GM21515 (cell line): ENCODE data around the gene COL24A1.

Experiments used
- ATAC-seq: cut with Tn5 transposase; IDR thresholded peaks from one replicate; pipeline ENCODE4 v1.9.1; 2021; ENCODE audit not compliant: unreplicated experiment

Gene COL24A1

DNA sequence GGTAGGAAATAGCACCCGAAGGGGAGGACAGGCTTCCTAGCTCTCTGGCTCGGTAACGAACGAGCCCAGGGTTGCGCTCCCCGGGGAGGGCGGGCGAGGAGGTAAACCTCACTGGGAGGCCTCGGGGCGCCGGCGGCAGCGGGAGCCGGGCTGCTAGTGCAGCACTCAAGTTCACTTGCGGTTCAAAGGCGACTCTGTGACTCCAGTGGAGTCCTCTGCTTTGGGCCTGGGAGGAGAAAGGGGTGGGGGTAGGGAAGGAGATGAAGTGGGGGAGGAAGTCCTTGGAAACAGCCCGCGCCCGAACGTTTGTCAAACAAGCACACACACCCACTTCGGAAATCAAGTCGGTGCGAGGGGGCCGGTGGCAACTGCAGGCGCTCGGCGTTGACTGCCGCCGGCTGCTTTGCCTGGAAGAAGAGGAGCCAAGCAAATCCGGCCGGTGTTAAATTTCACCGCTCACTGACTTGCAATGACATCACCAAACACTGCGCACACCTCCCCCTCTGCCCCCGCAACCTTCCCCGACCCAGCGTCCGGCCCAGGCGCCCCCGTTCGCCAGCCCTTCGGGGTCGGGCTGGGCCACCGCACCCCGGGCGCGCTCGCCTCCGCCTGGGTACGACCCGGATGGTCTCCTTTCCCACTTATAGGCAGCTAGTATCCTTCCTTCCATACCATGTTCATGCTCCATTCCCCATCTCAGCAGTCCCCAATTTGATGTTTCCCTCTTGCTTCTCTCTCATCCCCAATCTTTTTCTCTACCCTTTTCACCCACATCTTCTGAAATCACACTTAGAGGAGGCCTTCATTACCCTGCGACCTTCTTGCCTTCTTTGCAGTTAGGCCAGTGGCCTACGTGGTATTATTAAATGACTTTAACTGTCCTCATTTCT is at the start of gene COL24A1:
TSS of gene COL24A1 (minus strand) at position 207 of the 890 bp plus-strand sequence. CDS start 376 bp downstream, outside the sequence.
- no peak for ATAC-seq

DNA sequence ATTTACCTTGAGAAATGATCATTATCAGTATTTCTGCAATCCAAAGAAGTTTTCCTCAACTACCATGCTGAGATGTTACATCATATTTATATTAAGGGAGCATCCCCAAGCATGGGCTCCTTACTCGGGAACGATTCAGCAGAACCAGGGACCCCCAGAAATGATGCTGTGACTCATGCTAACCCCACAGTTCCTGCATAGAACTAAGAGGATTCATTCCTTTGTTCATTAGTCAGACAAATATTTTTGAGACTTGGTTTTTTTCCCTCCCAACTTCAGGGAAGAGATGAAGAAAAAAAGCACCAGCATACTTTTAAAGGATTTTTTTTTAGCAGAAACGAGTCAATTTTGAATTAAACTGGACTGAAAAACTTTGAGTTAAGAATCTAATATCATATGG is 49.2 kb upstream of the COL24A1 start:
- ATAC-seq = no peak

DNA sequence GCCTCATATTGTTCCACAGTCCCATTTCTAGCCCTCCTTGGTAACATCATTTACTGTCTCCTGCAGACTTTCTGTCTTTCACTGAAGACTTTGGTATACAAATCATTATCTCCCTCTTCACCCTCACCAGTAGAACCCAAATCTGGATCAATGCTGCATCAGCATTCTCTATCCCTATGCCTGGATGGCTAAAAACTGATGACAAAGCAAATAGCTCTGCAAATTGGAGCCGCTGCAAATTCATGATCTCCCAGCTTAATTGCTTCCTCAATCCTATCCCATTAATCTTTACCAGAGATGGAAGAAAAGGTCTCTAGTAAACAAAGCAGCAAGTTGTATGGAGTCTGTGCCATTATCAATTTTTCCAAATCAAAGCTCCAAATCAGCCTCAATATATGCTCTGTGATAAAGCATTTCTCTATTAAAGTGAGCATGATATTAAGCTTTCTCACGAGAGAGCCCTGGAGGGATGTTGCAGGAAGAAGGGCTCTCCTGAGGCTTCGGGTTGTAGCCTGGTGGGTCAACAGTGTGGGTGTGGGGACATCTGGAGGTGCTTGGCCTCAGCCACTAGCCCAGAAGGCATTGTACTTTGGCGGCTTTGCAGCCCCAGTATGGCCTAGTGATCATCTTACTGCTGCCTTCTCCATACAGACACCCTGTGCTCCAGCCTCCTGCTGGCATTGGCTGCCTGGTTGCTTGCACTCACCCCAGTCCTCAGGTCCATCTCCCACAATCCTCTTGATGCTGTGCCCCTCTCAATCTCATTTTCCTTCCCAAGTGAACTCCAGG is 46.2 kb upstream of the COL24A1 start:
- no peak for ATAC-seq

DNA sequence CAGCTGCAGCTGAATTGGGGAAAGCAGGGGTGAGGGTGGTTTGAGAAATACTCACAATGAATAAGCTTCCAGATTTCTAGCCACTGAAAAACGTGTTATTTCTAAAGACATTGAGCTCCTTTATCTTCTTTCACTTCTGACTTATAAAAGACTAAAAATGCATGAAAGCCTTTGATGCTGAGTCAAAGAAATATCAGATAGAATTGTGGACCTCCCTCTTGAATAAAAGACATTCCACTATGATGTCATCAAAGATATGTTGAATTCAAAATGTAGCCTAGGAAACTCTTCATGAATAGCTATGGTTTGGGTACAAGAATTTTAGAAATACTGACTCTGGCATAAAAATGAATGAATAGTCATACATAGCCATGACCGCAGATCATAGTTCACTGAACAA is 44.7 kb upstream of the COL24A1 start:
- ATAC-seq = no peak

DNA sequence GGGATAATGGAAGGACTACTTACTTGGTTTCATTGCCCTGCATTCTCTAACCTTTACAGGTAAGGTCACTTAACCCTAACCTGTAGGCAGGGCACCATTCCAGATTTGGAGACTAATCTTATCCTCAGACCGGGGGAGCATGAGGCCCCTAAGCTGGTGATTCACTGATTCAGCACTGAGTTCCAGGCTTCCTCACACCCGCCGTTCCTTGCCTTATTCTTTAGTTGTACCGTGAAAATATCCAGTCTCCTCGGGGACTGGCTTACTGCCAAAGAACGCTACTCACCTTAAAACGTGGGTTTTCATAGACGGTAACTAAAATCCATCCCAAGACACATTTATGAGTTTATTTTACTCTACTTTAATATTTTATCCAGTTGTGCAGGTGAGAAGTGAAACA is 44.3 kb upstream of the COL24A1 start:
- ATAC-seq = no peak

DNA sequence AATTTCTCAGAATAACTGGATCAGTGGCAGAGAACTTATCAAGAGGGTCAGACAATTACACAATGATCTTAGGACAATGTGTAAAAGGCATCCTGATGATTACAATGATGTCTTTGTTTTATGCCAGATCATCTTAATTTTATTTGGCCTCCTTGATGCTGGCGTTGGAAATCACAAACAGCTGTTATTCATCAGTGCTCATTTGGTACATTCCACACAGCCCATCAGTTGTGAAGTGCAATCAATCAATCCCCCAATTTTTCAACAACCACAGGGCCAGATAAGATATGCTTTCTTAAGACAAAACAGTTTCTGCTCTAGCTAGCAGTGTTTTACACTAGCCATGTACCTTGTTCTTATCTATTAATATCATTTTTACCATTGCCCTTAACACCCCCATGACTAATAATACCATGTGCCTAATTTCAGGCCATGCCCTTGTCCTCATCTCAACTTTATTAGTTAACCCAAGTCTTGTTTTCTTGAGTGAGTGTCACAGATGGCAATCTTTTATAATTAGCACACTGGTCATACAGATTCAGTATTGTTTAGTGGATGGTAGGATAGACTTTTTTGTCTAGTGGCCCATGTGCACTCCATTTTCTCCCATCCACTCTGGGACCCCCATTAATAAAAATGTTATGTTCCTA is 40.8 kb upstream of the COL24A1 start:
- no peak for ATAC-seq

DNA sequence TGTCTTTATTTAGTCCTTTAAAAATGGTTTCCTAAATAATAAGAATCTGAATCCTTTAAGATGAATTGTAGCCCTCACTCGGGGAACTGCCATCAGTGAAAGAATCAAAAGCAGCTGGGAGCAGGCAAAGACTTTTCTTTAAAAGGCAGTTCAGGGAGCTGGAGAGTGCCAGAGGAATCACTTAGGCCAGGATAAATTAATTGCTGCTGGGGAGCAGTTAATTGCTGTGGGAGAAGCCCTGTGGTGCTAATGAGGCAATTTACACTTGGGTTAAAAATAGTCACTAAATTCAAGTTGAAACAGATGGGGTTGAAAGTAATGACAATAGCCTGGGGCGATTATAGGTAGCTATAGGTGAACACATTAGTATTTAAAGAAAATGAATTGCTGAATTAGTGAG is 38.7 kb upstream of the COL24A1 start:
- no peak for ATAC-seq

DNA sequence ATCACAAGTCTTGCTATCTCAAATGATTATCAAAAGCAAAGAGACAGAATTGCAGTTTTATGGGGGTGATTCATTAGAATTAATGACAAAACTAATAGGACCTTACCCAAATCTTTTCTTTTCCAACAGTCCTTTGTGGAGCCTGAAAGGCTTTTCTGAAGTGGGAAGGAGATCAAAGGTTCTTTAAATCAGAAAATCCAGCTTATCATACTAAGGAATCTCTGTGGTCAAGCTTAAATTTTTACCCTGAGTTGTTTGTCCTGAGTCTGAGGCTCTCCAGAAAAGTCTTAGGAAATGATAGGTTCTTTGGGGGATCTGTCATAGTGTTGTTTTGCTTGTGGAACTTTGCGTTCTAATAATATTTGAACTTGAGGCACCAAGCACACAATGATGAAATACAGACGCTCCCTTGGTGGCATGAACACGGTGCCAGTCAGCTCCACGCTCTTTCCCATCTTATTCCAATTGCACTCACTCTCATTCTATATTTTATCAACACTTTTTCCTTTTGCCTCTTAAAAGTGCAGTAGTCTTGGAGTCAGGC is 38.0 kb upstream of the COL24A1 start:
- no peak for ATAC-seq

DNA sequence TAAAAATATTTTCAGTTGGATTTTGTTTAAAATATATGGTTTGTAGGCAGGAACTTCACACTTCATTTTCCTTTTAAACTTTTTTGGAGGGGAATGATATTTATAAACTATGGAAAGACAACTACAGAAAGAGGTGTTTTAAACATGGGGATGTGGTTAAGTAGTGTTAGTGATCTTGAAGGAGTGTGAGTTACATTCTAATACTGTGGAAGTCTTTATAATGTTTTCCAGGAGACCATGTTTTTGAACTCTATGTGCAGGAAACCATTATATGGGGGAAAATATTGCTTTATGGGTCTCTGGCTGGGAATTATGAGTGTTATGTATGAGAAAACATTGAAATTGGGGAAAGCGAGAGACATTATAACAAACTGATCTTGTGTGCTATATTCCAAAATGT is 35.8 kb upstream of the COL24A1 start:
- ATAC-seq = no peak

DNA sequence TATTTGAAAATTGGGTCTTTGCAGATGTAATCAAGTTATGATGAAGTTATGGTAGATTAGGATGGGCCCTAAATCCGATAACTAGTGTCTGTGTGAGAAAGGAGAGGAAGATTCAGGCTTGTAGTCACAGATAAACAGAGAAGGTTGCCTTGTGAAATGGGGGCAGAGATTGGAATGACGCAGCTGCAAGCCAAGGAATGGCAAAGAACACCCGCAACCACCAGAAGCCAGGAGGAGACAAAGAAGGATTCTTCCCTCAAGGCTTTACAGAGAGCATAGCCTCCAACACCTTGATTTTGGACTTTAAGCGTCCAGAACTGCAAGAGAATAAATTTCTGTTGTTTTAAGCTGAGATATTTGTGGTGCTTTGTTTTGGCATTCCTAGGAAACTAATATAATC is 35.4 kb upstream of the COL24A1 start:
- no peak for ATAC-seq

DNA sequence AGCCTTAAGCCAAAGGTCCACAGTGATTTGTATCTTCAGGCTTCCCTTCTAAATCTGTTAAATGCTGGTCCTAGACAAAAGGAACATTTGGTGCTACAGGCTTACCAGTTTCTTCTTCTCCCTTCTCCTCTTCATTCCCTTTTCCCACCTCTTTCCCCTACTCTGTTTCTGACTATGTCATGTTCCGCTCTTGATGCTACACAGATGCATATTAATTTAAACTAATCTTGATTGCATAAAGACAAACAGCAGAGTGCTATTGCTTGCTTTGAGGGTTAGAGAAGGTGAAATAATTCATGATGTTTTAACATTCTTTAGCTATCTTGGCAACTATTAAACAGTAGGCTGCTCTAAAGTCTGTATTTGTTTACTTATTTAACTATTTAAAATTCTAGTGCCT is 34.3 kb upstream of the COL24A1 start:
- ATAC-seq = no peak

DNA sequence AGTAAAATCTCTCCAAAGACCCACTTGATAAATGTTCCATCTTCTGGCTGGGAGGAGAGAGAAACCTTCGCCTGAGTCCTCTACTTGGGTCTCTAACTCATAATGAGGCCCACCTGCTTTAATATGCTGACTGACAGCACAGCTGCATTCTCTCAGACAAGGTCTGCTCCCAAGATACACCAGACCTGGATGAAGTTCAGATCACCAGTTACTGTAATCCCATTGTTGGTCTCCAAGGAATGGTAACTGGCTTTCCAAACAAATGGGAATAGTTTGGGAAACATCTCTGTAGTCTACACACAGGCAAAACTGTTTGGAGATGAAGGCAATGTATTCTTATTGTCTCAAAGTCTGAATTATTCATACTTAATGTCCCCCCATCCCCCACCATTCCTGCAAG is 27.9 kb upstream of the COL24A1 start:
- no peak for ATAC-seq

DNA sequence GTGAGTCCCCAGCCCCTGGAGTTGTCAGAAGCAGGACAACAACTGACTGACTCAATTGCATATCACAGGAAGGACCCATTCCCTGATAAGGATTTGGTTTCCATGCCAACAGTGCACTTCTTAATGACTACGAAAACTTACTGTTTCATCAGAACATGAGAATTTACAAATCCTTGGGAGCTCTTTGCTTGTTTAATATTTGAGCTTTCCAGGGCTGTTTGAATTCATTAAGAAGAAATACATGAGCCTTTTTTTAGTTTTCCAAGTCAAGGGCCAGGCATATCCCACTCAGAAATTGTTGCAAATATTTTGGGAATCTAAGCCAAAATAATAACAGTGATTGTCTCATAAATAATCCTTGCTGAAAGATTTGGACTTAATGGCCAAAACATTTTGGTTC is 27.2 kb upstream of the COL24A1 start:
- no peak for ATAC-seq

DNA sequence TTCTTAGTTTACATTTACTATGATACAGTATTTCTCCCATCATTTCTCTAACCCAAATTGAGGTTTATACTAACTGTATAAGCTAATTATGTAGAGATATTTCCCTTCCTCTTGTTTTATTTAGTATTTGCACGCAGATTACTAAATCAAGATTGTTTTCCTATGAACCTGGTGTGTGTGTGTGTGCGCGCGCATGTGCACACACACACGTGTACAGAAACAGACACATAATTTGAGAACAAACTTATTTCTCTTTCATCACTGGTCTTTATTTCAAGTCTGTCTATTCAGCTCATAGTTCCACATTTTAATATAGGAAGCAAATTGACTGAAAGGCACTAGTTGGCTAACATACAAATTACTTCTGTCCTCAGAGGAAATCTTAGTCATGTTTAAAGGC is 19.7 kb upstream of the COL24A1 start:
- no peak for ATAC-seq

DNA sequence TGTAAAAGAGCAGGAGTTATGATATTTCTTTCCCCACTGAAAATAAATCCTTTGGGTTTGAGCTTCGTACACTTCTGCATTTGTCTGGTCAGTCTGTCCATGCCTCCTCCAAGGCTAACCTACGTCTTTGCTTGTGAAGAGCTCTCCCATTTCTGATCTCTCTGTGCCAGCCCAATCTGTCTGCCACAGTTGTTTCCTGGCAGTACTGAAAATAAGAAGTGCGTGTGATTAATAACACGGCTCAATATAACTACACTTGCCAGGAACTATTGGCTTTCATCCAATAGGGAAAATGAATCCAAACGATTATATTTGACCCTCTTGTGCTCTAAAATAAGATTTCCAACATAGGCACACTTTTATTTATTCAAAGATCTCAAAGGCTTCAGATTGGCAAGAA is 19.2 kb upstream of the COL24A1 start:
- no peak for ATAC-seq

DNA sequence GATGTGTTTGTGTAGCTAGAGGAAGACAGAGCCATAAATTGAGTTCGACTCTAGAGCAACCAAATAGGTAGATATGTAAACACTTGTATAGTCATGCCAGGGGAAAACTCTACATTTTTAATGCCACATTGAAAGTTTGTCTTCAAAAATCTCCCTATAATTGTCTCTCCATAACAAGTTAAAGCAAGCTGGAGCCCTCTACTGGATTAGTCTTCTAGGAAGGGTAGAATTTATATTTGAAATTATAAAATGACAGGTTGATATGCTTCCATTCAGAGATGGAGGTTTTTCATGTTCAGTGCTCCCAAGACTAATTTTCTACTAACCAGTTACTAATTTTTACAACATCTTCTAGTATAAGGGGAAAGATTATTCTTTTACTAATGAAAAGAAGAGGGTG is 13.1 kb upstream of the COL24A1 start:
- no peak for ATAC-seq

DNA sequence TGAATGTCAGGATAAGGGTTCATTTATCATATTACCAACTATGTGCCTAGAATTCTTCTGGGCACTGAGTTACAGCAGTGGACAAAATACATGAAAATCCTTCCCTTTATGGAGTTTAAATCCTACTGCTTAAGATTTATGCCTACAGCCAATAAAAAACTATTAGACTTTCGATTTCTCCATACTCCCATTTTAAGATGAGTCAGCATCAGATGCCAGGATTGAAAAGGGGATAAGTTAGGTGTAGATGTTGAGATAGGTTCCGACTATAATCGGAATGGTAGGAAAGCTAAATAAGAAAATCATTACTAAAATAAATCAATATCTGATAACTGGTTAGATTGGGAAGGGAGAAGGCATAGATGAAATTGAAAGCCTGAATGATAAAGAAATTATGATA is 3.2 kb upstream of the COL24A1 start:
- ATAC-seq = no peak

DNA sequence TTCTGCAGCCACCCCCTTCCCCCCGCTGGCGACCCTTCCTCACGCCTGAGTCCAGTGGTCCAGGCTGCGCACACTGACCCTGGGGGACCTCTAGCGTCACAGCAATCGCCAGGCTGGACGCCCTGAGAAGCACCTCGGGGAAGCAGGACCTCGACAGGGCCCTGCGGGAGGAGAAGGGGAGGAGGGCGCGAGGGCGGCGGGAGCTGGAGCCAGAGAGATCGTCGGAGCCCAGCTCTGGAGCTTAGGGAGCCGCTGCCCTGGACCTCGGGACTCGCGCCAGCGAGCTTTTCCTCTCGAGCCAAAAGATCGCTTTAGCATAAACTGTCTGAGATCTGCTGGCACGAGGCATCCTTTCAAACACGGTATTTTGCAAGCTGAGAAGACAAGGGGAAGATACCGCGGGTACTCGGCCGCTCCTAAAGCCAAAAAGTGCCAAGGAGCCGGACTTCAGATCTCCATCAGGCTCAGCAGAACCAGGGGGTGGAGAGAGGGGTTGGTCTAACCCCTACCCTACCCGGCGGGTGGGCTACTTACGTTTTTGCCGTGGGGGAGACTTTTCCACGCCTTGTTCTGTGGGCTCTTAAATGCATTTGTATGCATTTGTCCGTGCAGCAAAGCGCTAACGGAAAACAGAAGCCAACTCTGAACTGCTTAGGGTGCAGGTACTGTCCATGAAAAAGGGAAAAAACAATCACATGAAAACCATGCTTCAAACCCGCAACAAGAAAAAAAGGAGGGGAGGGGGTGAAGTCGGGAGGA is 586 bp downstream of the COL24A1 start:
- no peak for ATAC-seq

DNA sequence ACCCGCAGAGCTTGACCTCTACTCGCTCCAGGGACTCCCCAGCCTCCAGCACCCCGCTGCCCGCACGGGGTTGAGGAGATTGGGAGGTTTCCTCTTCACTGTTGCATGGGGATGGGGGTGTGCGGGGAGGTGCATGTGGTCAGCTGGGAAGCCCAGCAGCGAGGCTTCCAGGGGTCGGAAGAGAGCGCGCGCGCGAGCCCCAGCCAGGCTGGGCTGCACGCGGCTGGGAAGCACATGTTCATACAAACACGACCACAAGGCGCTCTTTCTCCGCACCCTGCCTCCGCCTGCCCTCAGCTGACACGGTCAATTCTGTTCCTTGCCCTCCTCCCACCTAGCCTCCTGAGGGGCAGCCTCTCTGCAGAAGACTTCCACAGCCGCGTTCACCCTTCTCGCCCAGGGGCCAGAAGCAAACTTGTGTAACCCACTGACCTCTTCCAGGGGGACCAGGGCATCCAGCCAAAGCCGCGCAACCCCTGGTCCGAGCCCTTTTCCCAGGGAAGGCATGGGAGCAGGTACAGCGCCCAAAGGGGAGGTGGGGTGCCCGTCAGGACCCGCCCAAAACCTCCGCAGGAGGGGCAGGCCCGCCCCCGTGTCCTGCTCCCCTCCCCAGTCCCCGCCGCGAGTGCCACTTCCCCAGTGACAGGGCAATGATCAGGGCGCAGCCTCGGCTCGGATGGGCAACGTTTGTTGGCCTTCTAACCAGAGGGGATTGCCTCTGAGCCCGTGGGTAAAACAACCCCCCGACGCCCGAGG is 1.3 kb downstream of the COL24A1 start:
- no peak for ATAC-seq

DNA sequence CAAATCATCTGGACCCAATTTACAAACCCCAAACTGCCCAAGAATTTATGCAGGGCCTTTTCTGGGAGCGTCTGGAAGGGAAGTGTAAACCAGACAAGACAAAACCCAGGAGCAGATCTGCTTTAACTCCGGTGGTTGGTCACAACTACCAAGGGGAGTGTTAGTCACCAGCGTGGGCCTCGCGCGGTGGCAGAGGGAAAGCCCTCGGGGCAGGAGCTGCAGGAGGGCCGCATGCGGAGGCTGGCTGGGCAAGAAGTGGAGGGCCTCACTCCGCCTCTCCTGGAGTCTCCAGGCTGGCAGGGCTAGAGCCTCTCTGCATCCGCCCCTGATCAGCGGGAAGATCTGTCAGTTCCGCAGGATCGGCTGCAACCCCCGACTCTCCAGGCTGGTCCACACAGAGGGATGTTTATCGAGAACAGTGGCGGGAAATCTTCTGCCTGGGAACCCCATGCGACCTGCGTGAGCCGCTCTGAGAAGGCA is 2.0 kb downstream of the COL24A1 start:
- ATAC-seq = no peak
